A673 (cell line): Measurements from ENCODE around the gene ACTR6.

Experiments
- CTCF ChIP-seq: fragments of 300-800, 200-600 bp; sonication (generic); conservative IDR thresholded peaks from 2 replicates; pipeline ENCODE4 v1.5.1; 2017; ENCODE audit warnings: low read depth, mild to moderate bottlenecking, antibody characterized with exemption, low read length, moderate library complexity, mixed read lengths
- EZH2 ChIP-seq: fragments of 200-600 bp; sonication (generic); IDR thresholded peaks from 2 replicates; pipeline ENCODE4 v1.6.1; 2017; ENCODE audit warnings: borderline replicate concordance, low read depth, mild to moderate bottlenecking, mixed read lengths, antibody characterized with exemption, low read length; ENCODE audit not compliant: poor library complexity, severe bottlenecking

GRCh38 chr12:100153131-100153530 is 47.5 kb upstream of the ACTR6 start:
- no peak for TF ChIP-seq CTCF
- no peak for TF ChIP-seq EZH2
